Esophagus squamous epithelium (tissue), 5 donors: ENCODE measurements around the gene ADIPOR2. TPM values are rescaled to one million over a fixed set of nuclear protein-coding genes. Genes with fewer than 3 reads are reported as not detected.
A peak's percentile ranks its signal among the peaks of the same experiment; 100 is the strongest.
"Not testable (repeated sequence)": the region's sequence is repeated elsewhere in the genome, so short reads cannot be mapped to it uniquely, and the experiment has no call there.

Experiments used
- DNase-seq: peaks from one replicate; lab custom pipeline; 2025; lab: John Stamatoyannopoulos, UW
- H3K27ac ChIP-seq, 4 donors: fragments of 200-600 bp; sonication (generic); one replicate each; pipeline ENCODE4 v1.5.1; 2016 to 2019; ENCODE audit warnings: mild to moderate bottlenecking in 1 of 4
- H3K27me3 ChIP-seq, 4 donors: fragments of 200-600 bp; sonication (generic); 1 replicate in 3 of 4; 2 replicates in 1 of 4; pipeline versions ENCODE4 v1.5.1 to v1.6.0; 2017 to 2021; ENCODE audit warnings: antibody characterized with exemption in 1 of 4
- H3K36me3 ChIP-seq, 3 donors: fragments of 200-600 bp; sonication (generic); one replicate each; pipeline ENCODE4 v1.5.1; 2016 to 2019
- H3K4me1 ChIP-seq, 3 donors: fragments of 200-600 bp; sonication (generic); one replicate each; pipeline ENCODE4 v1.5.1; 2017 to 2019
- H3K4me3 ChIP-seq, 4 donors: fragments of 200-600 bp; sonication (generic); 1 replicate in 3 of 4; 2 replicates in 1 of 4; pipeline ENCODE4 v1.5.1; 2016 to 2019; ENCODE audit warnings: mild to moderate bottlenecking in 2 of 4, moderate library complexity in 1 of 4
- H3K9me3 ChIP-seq, 3 donors: fragments of 200-600 bp; sonication (generic); one replicate each; pipeline ENCODE4 v1.5.1; 2016 to 2019
- POLR2A ChIP-seq, 4 donors: fragments of 450-650 bp; IDR thresholded peaks; one replicate each; pipeline ENCODE4 v1.6.1; 2017; ENCODE audit warnings: antibody characterized with exemption in 4 of 4, mild to moderate bottlenecking in 4 of 4, moderate library complexity in 3 of 4
- WGBS, 2 donors: methylation state at CpG; one replicate each; pipeline ENCODE4 v1.1.5; 2018; 5-methylcytosine and 5-hydroxymethylcytosine counted together
- intact Hi-C: fragments of 100-400 bp; cut with DNase I; formaldehyde crosslinking; loops from one replicate; pipeline ENCODE4 v1.15.0; 2022
- total RNA-seq, 4 donors: library from RNA; depleted of rRNA; stranded (reverse); fragments of >200 nt; gene quantifications; one replicate each; pipeline ENCODE4 v1.1.0, GENCODE V29; 2016
- TF ChIP-seq, protein P1 (sequence below), 6 experiments: fragments of 450-650 bp in 4 of 6; fragments of 200-600 bp in 2 of 6; sonication (generic) in 2 of 6; IDR thresholded peaks; one replicate each; pipeline ENCODE4 v1.5.1; 2016 to 2019; ENCODE audit warnings: antibody characterized with exemption in 6 of 6, mild to moderate bottlenecking in 4 of 6, moderate library complexity in 4 of 6
- donor health status: DM: yes; HTN: yes; CAD: no.

The ADIPOR2 gene
- total RNA-seq, 4 donors from 2014 or later = 29.1 to 49.4 (median 31.1) TPM

GRCh38 chr12:1691123-1692007 is 495 bp downstream of the ADIPOR2 start:
- H3K27ac ChIP-seq = peak overlapping the region; percentile 95 to 98 (median 96)
- H3K27me3 ChIP-seq = no peaks in the 10 kb centered on the region
- DNase-seq = no peak
- peaks cover 0 to 7% (median 0%) of the 10 kb centered on the region in 3 donors for H3K36me3 ChIP-seq
- H3K4me1 ChIP-seq = peaks cover 0 to 43% (median 7%) of the 10 kb centered on the region in 3 donors
- peak overlapping the region; percentile 72 to 98 (median 96) for H3K4me3 ChIP-seq
- TF ChIP-seq, protein P1, sequence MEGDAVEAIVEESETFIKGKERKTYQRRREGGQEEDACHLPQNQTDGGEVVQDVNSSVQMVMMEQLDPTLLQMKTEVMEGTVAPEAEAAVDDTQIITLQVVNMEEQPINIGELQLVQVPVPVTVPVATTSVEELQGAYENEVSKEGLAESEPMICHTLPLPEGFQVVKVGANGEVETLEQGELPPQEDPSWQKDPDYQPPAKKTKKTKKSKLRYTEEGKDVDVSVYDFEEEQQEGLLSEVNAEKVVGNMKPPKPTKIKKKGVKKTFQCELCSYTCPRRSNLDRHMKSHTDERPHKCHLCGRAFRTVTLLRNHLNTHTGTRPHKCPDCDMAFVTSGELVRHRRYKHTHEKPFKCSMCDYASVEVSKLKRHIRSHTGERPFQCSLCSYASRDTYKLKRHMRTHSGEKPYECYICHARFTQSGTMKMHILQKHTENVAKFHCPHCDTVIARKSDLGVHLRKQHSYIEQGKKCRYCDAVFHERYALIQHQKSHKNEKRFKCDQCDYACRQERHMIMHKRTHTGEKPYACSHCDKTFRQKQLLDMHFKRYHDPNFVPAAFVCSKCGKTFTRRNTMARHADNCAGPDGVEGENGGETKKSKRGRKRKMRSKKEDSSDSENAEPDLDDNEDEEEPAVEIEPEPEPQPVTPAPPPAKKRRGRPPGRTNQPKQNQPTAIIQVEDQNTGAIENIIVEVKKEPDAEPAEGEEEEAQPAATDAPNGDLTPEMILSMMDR (IDR thresholded peaks at IDR 0.05) = peak in 1 of 6 experiments; percentile 13
- TF ChIP-seq POLR2A (IDR thresholded peaks at IDR 0.05) = no peak
- WGBS, 2 donors = 2 to 3% methylated on average over 8 to 31 of the region's 56 CpGs
- no peaks in the 10 kb centered on the region for H3K9me3 ChIP-seq
- intact Hi-C loops = no loop called here

- 30 to 44% methylated on average over 4 of the region's 4 CpGs for whole genome bisulfite sequencing, 2 donors
- H3K27ac ChIP-seq = peak overlapping the region in 1 of 4 donors; percentile 98
- intact Hi-C loops = no loop called here
Measured at GRCh38 chr12:1692226-1692625, 1.4 kb downstream of the ADIPOR2 start.

DNA sequence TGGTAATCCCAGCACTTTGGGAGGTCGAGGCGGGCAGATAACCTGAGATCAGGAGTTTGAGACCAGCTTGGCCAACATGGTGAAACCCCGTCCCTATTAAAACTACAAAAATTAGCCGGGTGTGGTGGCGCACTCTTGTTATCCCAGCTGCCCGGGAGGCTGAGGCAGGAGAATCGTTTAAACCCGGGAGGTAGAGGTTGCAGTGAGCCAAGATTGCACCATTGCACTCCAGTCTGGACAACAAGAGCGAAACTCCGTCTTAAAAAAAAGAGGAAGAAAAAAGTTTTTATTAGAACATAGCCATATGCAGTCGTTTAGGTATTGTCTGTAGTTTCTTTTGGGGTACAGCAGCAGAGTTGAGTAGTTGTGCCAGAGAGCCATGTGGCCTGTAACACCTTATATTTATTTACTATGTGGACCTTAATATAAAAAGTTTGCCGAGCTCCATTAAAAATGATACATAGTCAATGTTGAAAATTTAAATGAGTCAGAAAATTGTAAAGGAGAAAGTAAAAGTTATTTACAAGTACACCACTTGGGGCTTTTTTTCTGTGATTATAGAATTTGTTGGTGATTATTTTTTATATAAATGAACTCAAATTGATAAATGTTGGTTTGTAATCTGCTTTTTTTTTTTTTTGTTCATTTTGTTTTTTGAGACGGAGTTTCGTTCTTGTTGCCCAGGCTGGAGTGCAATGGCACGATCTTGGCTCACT is 2.2 kb downstream of the ADIPOR2 start:
- TF ChIP-seq, protein P1 (IDR thresholded peaks at IDR 0.05) = no peak
- TF ChIP-seq POLR2A (IDR thresholded peaks at IDR 0.05) = no peak
- H3K4me3 ChIP-seq = peak overlapping the region in 2 of 4 donors; percentile 72 to 98

More at GRCh38 chr12:1692226-1692625, 1.4 kb downstream of the ADIPOR2 start:
- H3K27me3 ChIP-seq = no peaks in the 10 kb centered on the region
- no peak for DNase-seq
- peaks cover 0 to 52% (median 7%) of the 10 kb centered on the region in 3 donors for H3K4me1 ChIP-seq
- TF ChIP-seq POLR2A (IDR thresholded peaks at IDR 0.05) = no peak
- peaks cover 0 to 7% (median 0%) of the 10 kb centered on the region in 3 donors for H3K36me3 ChIP-seq
- H3K4me3 ChIP-seq = peak overlapping the region; percentile 72 to 98 (median 96)
- no peaks in the 10 kb centered on the region for H3K9me3 ChIP-seq

DNA sequence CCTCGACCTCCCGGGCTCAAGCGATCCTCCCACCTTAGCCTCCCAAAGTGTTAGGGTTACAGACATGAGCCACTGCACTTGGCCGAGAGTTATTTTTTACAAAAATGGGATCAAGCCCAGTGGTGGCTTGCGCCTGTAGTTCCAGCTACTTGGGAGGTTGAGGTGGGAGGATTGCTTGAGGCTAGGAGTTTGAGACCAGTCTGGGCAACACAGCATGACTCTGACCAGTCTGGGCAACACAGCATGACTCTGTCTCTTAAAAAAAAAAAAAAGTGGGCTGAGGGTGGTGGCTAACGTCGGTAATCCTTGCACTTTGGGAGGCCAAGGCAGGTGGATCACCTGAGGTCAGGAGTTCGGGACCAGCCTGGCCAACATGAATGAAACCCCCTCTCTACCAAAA is 4.2 kb downstream of the ADIPOR2 start:
- WGBS, 2 donors = 76 to 77% methylated on average over 3 to 8 of the region's 8 CpGs
- H3K36me3 ChIP-seq, H3K27ac ChIP-seq, H3K4me3 ChIP-seq, H3K27me3 ChIP-seq, DNase-seq, intact Hi-C loops, H3K9me3 ChIP-seq: not testable (repeated sequence)
- H3K4me1 ChIP-seq = peaks cover 0 to 70% (median 13%) of the 10 kb centered on the region in 3 donors

More for the DNA sequence above, 2.2 kb downstream of the ADIPOR2 start:
- Histone ChIP-seq H3K27ac (no peak overlapping the region), H3K36me3 (peaks cover 0 to 7% (median 0%) of the 10 kb centered on the region in 3 donors), H3K27me3 (no peaks in the 10 kb centered on the region), H3K4me1 (peaks cover 0 to 60% (median 7%) of the 10 kb centered on the region in 3 donors), H3K9me3 (no peaks in the 10 kb centered on the region)
- no peak for DNase-seq
- intact Hi-C loops = no loop called here
- WGBS, 2 donors = 76 to 82% methylated on average over 12 to 15 of the region's 15 CpGs

DNA sequence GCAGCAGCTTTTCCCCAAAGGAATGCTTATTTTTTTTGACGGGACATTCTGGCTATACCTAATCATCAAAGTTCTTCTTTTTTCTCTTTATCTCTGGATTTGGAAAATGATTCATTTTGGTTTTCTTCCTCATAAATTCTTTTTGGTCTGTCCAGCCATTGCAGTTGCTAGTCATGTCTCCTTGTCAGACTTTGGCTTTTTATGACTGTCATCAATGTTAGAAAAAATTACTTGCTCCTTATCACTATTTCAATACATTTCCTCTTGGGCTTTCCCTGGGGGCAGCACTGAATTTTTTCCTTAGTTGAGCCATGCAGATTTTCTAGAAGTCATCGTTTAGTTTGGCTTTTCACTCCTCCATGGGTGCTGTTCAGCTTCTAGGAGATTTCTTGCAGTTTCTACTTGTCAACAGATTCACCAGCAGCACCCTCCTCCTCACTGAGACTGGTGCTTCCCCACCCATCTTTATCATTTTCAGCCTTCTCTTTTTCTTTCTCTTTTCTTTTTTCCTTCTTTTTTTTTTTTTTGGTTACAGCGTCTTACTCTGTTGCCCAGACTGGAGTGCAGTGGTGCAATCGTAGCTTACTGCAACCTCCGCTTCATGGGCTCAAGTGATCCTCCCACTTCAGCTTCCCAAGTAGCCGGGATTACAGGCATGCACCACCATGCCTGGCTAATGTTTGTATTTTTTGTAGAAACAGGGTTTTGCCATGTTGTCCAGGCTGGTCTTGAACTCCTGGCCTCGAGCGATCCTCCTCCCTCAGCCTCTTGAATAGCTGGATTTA is 5.2 kb downstream of the ADIPOR2 start:
- H3K4me1 ChIP-seq = peaks cover 0 to 66% (median 12%) of the 10 kb centered on the region in 3 donors
- no peak overlapping the region for H3K27ac ChIP-seq
- no peak overlapping the region for H3K4me3 ChIP-seq
- no peak for DNase-seq
- TF ChIP-seq, protein P1 (IDR thresholded peaks at IDR 0.05) = no peak
- TF ChIP-seq POLR2A (IDR thresholded peaks at IDR 0.05) = no peak
- no peaks in the 10 kb centered on the region for H3K9me3 ChIP-seq
- intact Hi-C loops = no loop called here
- no peaks in the 10 kb centered on the region for H3K27me3 ChIP-seq
- whole genome bisulfite sequencing, 2 donors = 62 to 67% methylated on average over 8 of the region's 8 CpGs
- peaks cover 0 to 7% (median 0%) of the 10 kb centered on the region in 3 donors for H3K36me3 ChIP-seq
